CD4-positive, alpha-beta T cell treated with Interleukin-2 at 100 ng/mL for 4 hours (primary cell): ENCODE results near the gene ACRBP.
"Not testable (repeated sequence)": the region's sequence is repeated elsewhere in the genome, so short reads cannot be mapped to it uniquely, and the experiment has no call there.

Experiments used
- DNase-seq: peaks from one replicate; pipeline ENCODE4 v3.0.0-alpha.2; 2020; ENCODE audit warnings: low spot score

The ACRBP gene

GRCh38 chr12:6614513-6615172, 32.6 kb downstream of the ACRBP start:
- no peak for DNase-seq

DNA sequence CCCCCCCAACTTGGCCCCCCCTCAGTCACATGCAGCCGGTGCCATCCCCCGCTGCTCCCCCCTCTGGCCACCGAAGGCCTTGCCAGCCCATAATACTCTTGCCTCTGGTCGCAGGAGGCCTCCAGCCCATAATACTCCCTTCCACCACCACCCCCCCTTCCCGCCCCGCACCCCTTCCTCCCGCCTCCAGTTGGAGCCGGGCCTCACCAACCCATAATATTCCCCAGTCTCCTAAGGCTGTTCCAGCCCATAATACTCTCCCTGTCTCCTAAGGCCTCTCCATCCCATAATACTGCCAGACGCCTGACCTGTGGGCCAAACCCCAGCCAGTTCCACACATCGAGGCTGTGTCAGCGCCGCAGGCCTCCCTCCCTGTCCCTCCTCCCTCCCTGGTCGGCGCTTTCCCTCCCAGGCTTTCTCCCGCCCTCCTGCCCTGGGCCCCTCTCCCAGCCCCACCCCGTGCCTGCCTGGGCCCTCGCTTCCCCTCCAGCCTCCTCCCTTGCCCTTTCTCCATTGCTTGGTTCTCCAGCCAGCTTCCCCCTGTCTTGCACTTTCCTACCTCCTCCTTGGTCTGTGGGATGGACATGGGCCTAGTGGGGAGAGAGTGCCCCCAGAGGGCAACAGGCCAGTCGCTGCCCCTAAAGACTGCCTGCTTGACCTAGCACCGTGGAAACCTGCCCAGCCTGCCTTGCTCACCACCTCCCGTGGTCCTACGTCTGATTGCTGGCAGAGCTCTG, 33.3 kb downstream of the ACRBP start:
- DNase-seq, result peak; percentile 57

DNA sequence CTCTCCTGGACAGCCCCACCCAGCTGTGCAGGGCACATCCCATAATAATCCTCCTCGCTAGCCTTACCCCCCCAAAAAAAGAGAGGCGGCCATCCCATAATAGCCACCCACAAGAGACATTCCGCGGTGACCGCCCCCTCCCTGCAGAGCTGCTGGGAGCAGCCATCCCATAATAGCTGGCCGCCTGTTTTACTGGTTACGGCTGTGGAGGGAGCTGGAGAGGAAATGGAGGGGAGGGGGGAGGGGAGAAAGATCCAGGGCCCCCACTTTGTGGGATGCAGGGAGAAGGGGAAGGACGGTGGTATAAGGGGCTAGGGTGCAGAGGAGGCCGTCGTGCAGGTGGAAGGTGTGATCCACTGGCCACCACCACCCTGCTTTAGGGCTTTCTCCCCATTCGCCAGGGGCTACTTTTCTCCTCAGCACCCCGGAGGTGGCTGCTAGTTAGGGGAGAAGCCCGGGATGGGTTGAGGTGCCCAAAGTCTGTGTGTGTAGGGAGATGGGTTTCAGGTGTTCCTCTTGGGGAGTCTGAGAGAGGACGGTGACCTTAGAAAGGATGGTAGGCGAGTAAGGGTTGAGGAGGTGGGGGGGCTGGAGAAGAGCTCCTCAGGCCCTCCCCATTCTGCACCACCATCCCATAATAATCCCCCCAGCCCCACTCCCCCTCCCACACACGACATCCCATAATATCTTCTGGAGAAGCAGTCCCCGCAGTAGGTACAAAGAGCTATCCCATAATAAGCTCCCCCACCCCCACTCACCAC, 34.0 kb downstream of the ACRBP start:
- DNase-seq, result peak; percentile 41

GRCh38 chr12:6612652-6613014, 34.6 kb downstream of the ACRBP start:
- DNase-seq, result no peak

DNA sequence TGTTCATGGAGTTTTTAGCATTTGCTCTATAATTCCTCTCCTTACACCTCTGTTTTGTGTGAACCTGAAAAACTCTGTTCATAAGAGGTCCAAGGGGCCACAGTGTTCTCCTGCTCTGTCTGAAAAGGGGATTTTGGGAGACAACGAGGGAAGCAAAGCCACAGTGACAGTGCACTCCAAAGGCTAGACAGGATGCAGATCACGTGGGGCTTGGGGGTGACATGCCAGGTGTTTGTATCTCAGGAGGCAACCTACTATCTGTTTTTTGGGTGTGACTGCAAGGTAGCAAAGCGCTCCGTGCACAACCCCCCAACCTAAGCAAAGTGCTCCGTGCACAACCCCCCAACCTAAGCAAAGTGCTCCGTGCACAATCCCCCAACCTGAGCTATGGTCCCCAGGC, 35.0 kb downstream of the ACRBP start:
- DNase-seq, result peak; percentile 38

DNA sequence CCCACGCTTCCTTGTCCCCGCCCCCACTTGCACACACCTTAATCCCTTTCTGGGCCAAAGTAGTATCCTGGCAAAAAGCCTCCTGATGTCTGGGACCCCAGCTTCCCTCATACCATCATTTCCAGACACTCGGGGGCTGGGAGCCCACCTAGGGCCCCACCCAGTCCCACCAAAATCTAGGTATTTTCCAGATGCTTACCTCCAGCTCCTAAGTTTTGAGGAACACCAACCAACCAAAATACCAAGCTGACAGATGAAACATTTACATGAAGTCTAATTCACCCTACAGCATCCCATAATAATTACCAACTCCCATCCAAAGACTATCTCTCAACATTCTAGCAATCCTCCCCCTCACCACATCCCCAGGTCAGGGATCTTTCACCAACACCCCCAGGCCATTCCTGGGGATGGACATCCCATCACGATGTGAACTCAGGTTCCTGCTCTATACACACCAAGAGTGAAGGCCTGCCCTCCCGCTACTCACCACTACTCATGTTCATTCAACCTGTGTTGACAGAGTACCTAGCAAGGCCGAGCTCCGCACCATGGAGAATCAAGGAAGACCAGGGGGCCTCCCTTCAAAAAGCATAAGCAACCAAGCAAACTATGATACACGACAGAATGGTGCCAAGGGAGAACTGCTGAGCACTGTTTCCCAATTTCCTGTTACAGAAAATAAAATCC, 38.5 kb downstream of the ACRBP start:
- DNase-seq, result no peak

GRCh38 chr12:6607751-6608591, 39.3 kb downstream of the ACRBP start:
- DNase-seq, result peak; percentile 58

- DNase-seq, result peak; percentile 50
These were observed 40.7 kb downstream of the ACRBP start for GRCh38 chr12:6606331-6607131.

DNA sequence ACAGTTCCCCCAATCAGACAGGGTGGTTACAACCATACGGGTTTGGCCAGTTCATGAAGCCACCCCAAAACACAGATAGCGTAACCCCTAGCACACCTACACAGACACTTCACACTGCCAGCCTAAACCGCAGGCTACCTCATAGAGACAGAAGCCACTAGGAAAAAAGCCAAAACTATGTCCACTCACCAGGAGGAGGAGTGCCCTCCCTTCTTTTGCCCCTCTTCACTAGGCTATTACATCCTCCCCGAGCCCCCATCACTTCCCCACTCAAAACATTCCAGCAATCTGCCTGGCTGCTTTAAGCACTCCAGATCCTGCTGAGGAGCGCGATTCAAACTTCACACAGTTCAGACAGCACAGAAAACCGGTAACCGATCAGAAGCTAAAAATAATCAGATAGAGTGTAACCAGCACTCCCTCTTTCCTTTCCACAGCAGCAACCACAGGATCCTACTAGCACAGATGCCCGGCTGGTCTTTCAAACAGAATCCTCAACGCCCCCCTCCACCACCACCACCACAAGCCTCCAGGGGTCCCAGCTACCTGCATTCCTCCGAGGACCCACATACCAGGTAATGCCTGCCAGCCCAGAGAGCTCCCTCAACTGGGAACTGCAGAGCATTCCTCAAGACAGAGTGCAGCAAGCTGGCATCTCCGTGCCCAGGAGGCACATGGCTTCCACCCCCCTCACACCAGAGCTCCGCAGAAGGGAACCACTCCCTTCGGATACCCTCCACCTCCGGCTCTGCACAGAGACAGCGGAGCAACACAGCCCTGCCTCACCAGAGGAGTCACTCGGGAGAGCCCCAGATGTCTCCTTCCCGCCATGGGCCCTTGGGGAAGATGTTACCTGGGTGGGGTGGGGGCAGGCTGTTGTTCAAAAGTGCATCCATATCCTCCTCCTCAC, 41.6 kb downstream of the ACRBP start:
- DNase-seq, result peak; percentile 50

DNA sequence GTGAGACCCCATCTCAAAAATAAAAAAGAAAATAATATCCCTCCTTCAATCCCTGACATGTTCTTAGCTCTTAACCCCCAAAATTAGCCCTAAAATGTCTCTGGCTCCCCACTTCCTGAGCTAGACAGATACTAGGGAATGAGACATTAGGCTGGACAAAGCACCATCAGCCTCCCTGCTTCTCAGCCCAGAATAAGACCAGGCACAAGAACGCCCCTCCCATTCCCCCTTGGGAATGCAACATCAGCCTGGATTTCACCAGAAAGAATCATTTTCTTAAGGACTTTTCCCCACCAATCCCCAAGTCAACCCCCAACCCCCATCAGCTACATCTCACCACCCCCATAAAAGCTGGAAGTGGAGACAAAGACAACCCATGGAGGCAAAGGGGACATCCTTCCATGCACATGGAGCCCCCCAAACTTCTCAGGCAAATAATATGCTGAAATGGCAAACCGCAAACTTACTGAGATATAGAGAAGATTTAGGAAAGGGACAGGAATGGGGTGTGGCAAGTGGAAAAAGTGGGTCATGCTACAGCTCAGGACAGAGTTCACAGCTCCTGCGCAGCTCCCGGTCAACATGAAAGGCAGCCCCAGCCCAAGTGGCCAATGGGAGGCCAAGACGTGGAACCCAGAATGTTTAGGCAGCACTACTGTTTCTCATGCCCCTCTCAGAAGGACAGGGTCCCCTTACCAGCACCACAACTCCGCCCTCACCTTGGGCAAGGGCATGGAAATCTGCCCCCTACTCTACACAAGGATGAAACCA, 42.8 kb downstream of the ACRBP start:
- no peak for DNase-seq

GRCh38 chr12:6603095-6603567, 44.1 kb downstream of the ACRBP start:
- DNase-seq, result peak; percentile 40

GRCh38 chr12:6602526-6602925, 44.7 kb downstream of the ACRBP start:
- DNase-seq, result no peak

DNA sequence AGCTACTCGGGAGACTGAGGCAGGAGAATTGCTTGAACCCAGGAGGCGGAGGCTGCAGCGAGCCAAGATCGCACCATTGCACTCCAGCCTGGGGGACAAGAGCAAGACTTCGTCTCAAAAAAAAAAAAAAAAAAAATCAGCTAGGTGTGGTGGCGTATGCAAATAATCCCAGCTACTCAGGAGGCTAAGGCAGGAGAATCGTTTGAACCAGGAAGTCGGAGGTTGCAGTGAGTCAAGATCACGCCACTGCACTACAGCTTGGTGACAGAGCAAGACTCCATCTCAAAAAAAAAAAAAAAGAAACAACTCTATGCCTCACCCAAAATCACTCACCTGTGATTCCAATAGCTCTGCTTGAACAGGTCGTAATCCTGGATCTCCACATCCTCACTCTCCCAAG, 51.6 kb downstream of the ACRBP start:
- DNase-seq, result not testable (repeated sequence)

GRCh38 chr12:6592087-6592486, 55.1 kb downstream of the ACRBP start:
- no peak for DNase-seq
